Measurements from ENCODE around the gene RAD51B.

RAD51B gene

GRCh38 chr14:68145036-68145435, 325.5 kb downstream of the RAD51B start:
- H3K27ac Mint-ChIP-seq = no peak overlapping the region
- H3K36me3 Mint-ChIP-seq = peaks cover 17% of the 10 kb centered on the region
- no peaks in the 10 kb centered on the region for H3K27me3 Mint-ChIP-seq
- no peak overlapping the region for H3K4me3 Mint-ChIP-seq
- H3K9me3 Mint-ChIP-seq = peaks cover 21% of the 10 kb centered on the region
- peaks cover 15% of the 10 kb centered on the region for H3K4me1 Mint-ChIP-seq

GRCh38 chr14:68145539-68145938, 326.0 kb downstream of the RAD51B start:
- H3K36me3 Mint-ChIP-seq = peaks cover 21% of the 10 kb centered on the region
- H3K27ac Mint-ChIP-seq = no peak overlapping the region
- H3K4me3 Mint-ChIP-seq = no peak overlapping the region
- H3K27me3 Mint-ChIP-seq = no peaks in the 10 kb centered on the region
- H3K4me1 Mint-ChIP-seq = peaks cover 15% of the 10 kb centered on the region
- H3K9me3 Mint-ChIP-seq = peaks cover 25% of the 10 kb centered on the region

- Mint-ChIP-seq H3K27me3 (no peaks in the 10 kb centered on the region), H3K9me3 (peaks cover 35% of the 10 kb centered on the region), H3K36me3 (peaks cover 26% of the 10 kb centered on the region), H3K4me3 (no peak overlapping the region), H3K27ac (no peak overlapping the region), H3K4me1 (peaks cover 15% of the 10 kb centered on the region)
Observed at GRCh38 chr14:68146818-68147217, 327.2 kb downstream of the RAD51B start.

GRCh38 chr14:68147303-68147702, 327.7 kb downstream of the RAD51B start:
- H3K27ac Mint-ChIP-seq = no peak overlapping the region
- H3K36me3 Mint-ChIP-seq = peaks cover 29% of the 10 kb centered on the region
- H3K27me3 Mint-ChIP-seq = no peaks in the 10 kb centered on the region
- peaks cover 38% of the 10 kb centered on the region for H3K9me3 Mint-ChIP-seq
- peaks cover 15% of the 10 kb centered on the region for H3K4me1 Mint-ChIP-seq
- H3K4me3 Mint-ChIP-seq = no peak overlapping the region

GRCh38 chr14:68148276-68148675, 328.7 kb downstream of the RAD51B start:
- Mint-ChIP-seq H3K4me1 (peaks cover 12% of the 10 kb centered on the region), H3K27ac (no peak overlapping the region), H3K36me3 (peaks cover 34% of the 10 kb centered on the region), H3K9me3 (peaks cover 45% of the 10 kb centered on the region), H3K27me3 (no peaks in the 10 kb centered on the region), H3K4me3 (no peak overlapping the region)

GRCh38 chr14:68148763-68149162, 329.2 kb downstream of the RAD51B start:
- no peak overlapping the region for H3K4me3 Mint-ChIP-seq
- no peak overlapping the region for H3K27ac Mint-ChIP-seq
- peaks cover 36% of the 10 kb centered on the region for H3K36me3 Mint-ChIP-seq
- no peaks in the 10 kb centered on the region for H3K27me3 Mint-ChIP-seq
- H3K9me3 Mint-ChIP-seq = peaks cover 49% of the 10 kb centered on the region
- H3K4me1 Mint-ChIP-seq = peaks cover 7% of the 10 kb centered on the region

GRCh38 chr14:68153275-68153674, 333.7 kb downstream of the RAD51B start:
- Mint-ChIP-seq H3K9me3 (peaks cover 36% of the 10 kb centered on the region), H3K36me3 (peaks cover 33% of the 10 kb centered on the region), H3K4me3 (no peak overlapping the region), H3K4me1 (no peaks in the 10 kb centered on the region), H3K27me3 (no peaks in the 10 kb centered on the region), H3K27ac (no peak overlapping the region)

GRCh38 chr14:68154275-68154674, 334.7 kb downstream of the RAD51B start:
- Mint-ChIP-seq H3K36me3 (peaks cover 28% of the 10 kb centered on the region), H3K27ac (no peak overlapping the region), H3K4me3 (no peak overlapping the region), H3K27me3 (no peaks in the 10 kb centered on the region), H3K4me1 (no peaks in the 10 kb centered on the region), H3K9me3 (peaks cover 28% of the 10 kb centered on the region)

- peaks cover 5% of the 10 kb centered on the region for H3K9me3 Mint-ChIP-seq
- peaks cover 12% of the 10 kb centered on the region for H3K36me3 Mint-ChIP-seq
- H3K4me3 Mint-ChIP-seq = no peak overlapping the region
- H3K4me1 Mint-ChIP-seq = no peaks in the 10 kb centered on the region
- H3K27ac Mint-ChIP-seq = no peak overlapping the region
- no peaks in the 10 kb centered on the region for H3K27me3 Mint-ChIP-seq
Observed at GRCh38 chr14:68157971-68158371, 338.4 kb downstream of the RAD51B start.

GRCh38 chr14:68158640-68159039, 339.1 kb downstream of the RAD51B start:
- Mint-ChIP-seq H3K4me3 (no peak overlapping the region), H3K27me3 (no peaks in the 10 kb centered on the region), H3K9me3 (no peaks in the 10 kb centered on the region), H3K36me3 (peaks cover 8% of the 10 kb centered on the region), H3K4me1 (no peaks in the 10 kb centered on the region), H3K27ac (no peak overlapping the region)

GRCh38 chr14:68159701-68160633, 340.4 kb downstream of the RAD51B start:
- Mint-ChIP-seq H3K4me1 (no peaks in the 10 kb centered on the region), H3K27me3 (no peaks in the 10 kb centered on the region), H3K9me3 (no peaks in the 10 kb centered on the region), H3K36me3 (peaks cover 5% of the 10 kb centered on the region), H3K27ac (no peak overlapping the region), H3K4me3 (no peak overlapping the region)

GRCh38 chr14:68160779-68161546, 341.4 kb downstream of the RAD51B start:
- H3K27me3 Mint-ChIP-seq = no peaks in the 10 kb centered on the region
- no peaks in the 10 kb centered on the region for H3K9me3 Mint-ChIP-seq
- H3K4me3 Mint-ChIP-seq = no peak overlapping the region
- H3K4me1 Mint-ChIP-seq = no peaks in the 10 kb centered on the region
- no peak overlapping the region for H3K27ac Mint-ChIP-seq
- peaks cover 5% of the 10 kb centered on the region for H3K36me3 Mint-ChIP-seq

- no peaks in the 10 kb centered on the region for H3K4me1 Mint-ChIP-seq
- no peak overlapping the region for H3K4me3 Mint-ChIP-seq
- H3K36me3 Mint-ChIP-seq = peaks cover 5% of the 10 kb centered on the region
- H3K9me3 Mint-ChIP-seq = no peaks in the 10 kb centered on the region
- H3K27ac Mint-ChIP-seq = no peak overlapping the region
- H3K27me3 Mint-ChIP-seq = no peaks in the 10 kb centered on the region
Observed at GRCh38 chr14:68162887-68163286, 343.3 kb downstream of the RAD51B start.

- Mint-ChIP-seq H3K27me3 (no peaks in the 10 kb centered on the region), H3K4me3 (no peak overlapping the region), H3K9me3 (no peaks in the 10 kb centered on the region), H3K36me3 (no peaks in the 10 kb centered on the region), H3K4me1 (no peaks in the 10 kb centered on the region), H3K27ac (no peak overlapping the region)
Observed at GRCh38 chr14:68164711-68165113, 345.1 kb downstream of the RAD51B start.

- no peaks in the 10 kb centered on the region for H3K27me3 Mint-ChIP-seq
Observed at GRCh38 chr14:68165274-68165843, 345.8 kb downstream of the RAD51B start.

More at GRCh38 chr14:68165274-68165843, 345.8 kb downstream of the RAD51B start:
- Mint-ChIP-seq H3K4me3 (no peak overlapping the region), H3K27ac (no peak overlapping the region), H3K4me1 (no peaks in the 10 kb centered on the region), H3K9me3 (no peaks in the 10 kb centered on the region), H3K36me3 (no peaks in the 10 kb centered on the region)
